Myocyte (in vitro differentiated cells): ENCODE results near the gene NOX1. TPM values are rescaled to one million over a fixed set of nuclear protein-coding genes. Genes with fewer than 3 reads are reported as not detected.
"Not testable (repeated sequence)": the region's sequence is repeated elsewhere in the genome, so short reads cannot be mapped to it uniquely, and the experiment has no call there.

Experiments used
- DNase-seq: peaks from one replicate; pipeline ENCODE4 v3.0.0-alpha.2; 2012; ENCODE audit warnings: low read depth
- total RNA-seq: library from RNA; depleted of rRNA; stranded (reverse); fragments of >200 nt; gene quantifications from 2 replicates; pipeline ENCODE4 v1.2.3, GENCODE V29; 2014

NOX1 gene
- total RNA-seq, 1 donor from 2014 or later, result 0.11 TPM

DNA sequence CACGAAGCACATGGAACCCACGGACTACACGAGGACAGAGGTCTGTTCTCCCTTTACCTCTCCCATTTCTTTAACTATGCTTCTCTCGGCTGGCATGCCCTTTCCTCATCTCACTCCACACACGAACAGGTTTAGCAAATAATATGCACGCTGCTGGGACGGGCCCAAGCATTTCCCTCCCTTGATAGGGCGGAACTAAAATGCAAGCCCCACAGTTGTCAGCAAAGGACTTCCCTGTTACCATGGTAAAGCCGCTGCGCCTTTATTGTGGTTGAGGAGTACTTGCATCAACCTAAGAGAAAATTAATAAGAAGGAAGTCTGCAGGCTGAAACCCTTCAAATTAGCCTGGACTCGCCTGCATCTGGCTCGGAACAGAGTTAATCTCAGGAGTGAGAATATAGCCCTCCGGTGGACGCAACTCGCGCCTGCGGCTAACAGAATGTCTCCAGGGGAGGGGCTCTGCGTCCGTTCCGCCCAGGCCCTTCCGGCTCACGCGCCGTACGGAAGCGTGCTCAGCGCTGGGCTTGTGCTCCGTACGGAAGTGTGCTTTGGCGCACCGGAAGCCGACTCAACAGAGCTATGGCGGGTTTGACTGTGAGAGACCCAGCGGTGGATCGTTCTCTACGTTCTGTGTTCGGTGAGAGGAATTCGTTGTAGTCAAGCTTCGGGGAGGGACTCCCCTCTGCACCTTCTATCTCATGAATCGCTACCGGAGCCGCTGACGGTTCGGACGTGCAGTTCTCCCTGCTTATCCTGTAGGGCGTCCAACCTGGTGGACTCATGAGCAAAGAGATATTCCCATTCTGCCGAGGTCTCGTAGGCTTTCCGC lies 54.1 kb downstream of the NOX1 start, which contains the start of gene CSTF2:
Gene CSTF2 (plus strand): TSS at position 555 of the 830 bp plus-strand sequence. CDS start 26 bp downstream, at position 581.
- peak; percentile 82 for DNase-seq

DNA sequence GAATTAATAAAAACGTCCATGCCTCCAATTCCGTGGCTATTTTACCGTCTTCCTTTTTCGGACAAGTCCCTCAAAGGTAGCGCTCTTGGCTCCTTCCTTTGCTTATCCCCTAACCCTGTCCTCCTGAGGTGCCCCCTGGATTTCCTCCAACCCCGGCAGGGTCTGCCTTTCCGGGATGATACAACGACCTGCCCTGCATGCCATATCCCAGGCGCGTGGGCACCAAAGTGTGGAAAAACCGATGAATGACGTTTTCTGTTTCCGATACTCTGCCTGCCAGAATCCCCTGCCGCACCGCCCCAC lies 54.7 kb downstream of the NOX1 start:
- DNase-seq, result no peak

DNA sequence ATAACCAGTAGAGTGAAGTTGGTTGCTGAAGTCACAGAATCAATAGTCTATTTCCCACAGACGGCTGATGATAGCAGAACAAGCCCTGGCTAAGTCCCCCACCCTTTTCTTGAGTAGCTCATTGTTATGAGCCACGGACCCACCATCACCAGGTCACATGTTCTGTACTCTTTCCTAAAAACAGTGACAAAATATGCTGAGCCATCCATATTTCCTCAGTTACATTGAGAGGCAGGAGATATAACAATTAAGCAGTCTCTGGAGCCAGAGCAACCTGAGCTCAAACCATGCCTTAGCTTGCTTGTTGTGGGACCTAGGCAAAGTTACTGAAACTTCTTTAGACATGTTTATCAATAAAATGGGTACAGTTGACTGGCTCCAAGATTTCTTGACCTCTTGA lies 56.8 kb downstream of the NOX1 start:
- no peak for DNase-seq

DNA sequence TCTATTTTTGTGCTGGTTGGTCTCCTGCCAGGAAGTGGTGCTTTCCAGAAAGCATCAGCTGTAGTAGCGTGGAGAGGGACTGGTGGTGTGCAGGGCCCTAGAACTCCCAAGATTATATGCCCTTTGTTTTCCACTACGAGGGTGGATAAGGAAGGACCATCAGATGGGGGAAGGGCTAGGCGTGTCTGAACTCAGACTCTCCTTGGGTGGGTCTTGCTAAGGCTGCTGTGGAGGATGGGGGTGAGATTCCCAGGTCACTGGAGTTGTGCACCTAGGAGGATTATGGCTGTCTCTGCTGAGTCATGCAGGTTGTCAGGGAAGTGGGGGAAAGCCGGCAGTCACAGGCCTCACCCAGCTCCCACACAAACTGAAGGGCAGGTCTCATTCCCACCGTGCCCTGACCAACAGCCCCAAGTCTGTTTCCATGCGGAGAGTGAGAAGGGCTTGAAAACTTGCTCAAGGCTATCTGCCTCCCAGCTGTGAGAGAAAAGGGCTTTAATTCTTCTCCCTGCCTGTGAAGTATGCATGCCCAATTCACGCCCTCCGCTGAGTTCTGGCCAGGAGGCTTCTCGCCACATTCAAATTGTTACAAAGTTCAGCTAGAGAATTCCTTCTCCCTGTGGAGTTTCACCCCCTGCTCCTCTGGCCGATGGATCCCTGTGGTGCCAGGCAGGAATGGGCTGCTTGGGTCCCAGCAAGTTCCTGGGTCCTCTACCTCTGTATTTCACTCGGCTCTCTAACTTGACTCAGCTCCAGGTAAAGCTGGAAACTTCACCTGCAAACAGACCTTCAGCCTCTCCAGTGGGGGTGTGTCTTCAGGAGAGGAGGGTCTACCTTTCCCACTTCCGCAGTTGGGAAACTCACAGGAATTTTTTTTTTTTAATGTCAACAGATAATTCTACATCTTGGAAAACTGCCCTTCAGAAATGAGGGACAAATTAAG lies 61.7 kb downstream of the NOX1 start:
- DNase-seq, result no peak

DNA sequence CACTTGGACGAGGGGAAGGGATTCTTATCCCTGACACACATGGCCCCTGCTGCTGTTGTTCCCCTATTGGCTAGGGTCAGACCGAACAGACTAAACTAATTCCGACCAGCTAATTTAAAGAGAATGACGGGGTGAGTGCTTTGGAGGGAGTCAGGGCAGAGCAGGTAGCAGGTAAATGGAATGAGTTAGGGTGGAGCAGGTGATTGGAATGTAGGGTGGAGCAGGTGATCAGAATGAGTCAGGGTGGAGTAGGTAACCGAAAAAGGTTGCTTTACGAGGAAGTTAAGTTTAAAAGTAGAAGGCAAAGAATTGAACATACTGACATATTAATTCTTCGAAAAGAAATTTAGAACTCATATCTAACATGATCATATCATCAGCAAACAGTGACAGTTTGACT lies 65.9 kb downstream of the NOX1 start:
- not testable (repeated sequence) for DNase-seq

DNA sequence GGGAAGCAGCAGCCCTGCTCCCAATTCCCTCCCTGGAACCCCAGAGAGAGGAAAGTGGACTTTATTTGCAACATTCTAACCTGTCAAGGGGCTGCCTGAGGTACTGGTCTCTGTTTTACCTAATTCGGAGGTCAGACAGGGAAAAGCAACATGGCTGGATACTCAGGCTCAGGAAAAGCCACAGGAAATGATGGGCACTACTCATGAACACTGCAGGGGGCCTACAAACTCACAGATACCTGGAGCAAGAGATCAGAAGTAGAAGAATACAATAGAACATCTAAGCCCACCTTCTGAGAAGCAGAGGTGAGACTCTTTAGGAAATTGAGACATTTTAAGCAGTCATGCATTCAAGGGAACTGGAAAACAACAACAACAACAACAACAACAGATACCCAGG lies 69.4 kb downstream of the NOX1 start:
- no peak for DNase-seq

DNA sequence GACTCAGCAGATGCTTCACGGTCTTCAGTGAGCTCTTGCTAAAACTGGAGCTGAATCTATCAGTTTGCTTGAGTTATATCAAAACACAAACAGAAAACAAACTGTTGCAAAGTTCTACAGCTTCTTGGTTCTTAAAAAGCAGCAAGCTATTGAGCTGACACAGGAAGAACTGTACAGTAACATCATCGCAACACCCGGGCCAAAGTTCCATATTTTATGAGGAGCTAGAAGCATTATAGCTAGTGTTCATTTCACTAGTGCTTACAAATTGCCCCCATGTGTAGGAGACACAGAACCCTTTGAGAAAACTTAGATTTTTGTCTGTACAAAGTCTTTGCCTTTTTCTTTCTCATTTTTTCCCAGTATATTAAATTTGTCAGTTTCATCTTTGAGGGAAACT lies 71.3 kb downstream of the NOX1 start:
- DNase-seq, result no peak

DNA sequence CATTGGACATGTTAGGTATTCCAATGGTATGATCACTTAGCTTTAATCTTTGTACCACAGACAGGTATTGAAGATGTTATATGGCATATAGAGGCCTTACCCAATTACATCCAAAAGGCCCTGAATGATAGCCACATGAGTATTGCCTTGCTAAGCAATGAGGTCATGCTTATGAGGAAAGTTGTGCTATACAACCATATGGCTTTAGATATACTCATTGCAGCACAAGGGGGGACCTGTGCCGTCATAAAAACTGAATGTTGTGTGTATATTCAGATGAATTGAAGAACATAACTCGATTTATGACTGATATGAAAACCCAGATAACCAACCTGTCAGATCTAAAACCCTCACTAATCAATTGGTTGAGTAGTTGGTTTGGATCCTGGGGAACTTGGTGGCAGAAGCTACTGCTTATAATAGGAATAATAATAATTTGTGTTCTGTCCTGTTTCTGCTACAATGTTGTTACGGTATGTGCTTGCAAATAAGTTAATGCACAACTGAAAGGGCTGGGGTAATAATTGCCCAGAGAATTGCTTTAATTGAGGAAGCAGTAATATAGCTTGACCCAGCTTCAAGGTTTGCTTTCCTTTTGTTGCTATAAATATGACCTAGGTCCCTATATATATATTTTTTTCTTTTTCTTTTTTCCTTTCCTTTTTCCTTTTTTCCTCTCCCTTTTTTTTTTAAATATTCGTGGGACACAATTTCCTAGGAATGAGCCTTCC lies 75.5 kb downstream of the NOX1 start:
- no peak for DNase-seq

DNA sequence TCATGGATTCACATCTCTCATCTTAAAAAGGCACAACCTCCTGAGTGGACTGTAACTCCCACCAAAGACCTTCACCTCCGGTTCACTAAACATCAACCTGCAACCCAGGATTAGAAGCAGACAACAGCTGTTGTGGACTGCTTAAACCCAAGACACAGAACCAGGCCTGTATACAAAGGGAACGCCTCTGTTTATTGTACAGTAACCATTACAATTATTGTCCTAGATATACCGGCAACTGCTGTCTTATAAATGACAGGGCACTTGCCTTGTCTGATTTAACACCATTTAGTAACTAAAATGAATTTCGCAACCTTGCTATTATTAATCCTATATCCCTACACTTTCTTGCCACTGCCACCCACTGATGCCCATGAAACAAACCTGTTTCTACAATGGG lies 76.8 kb downstream of the NOX1 start:
- DNase-seq, result no peak

DNA sequence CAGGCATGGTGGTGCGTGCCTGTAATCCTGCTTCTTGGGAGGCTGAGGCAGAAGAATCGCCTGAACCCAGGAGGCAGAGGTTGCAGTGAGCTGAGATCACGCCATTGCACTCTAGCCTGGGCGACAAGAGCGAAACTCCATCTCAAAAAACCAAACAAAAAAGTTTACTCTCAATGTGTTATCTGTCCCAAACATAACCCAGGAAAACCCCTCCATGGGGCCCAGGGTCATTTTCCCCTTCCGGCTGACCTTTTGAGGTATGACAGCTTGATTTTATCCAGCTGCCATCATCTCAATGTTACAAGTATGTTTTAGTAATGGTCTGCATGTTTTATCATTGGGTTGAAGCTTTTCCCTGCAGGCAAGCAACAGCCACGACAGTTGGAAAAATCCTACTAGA lies 77.8 kb downstream of the NOX1 start:
- not testable (repeated sequence) for DNase-seq

Other genes with a start within 250 kb of the NOX1 start
- gene TSPAN6, start 237.6 kb downstream of the NOX1 start, total RNA-seq, result 28.2 and 29.2 TPM in 2 replicates
- gene SRPX2, start 230.2 kb downstream of the NOX1 start, total RNA-seq, result 42.1 and 67.7 TPM in 2 replicates
- gene SYTL4, start 142.2 kb downstream of the NOX1 start, total RNA-seq, result 0.88 and 0.99 TPM in 2 replicates
- 11.4 and 11.7 TPM in 2 replicates for gene CSTF2, start 54.0 kb downstream of the NOX1 start, total RNA-seq
- 0.13 TPM in 1 of 2 replicates, not detected in the other for gene XKRX, start 54.6 kb upstream of the NOX1 start, total RNA-seq
- not detected in 2 replicates for gene ARL13A, start 95.3 kb upstream of the NOX1 start, total RNA-seq
- 11.8 and 13.3 TPM in 2 replicates for gene TRMT2B, start 177.8 kb upstream of the NOX1 start, total RNA-seq
- gene TMEM35A, start 204.5 kb upstream of the NOX1 start, total RNA-seq, result 1.1 and 1.4 TPM in 2 replicates
- 4.0 and 5.2 TPM in 2 replicates for gene CENPI, start 223.8 kb upstream of the NOX1 start, total RNA-seq